K562 (cell line): ENCODE measurements around the gene CTSF. TPM values are rescaled to one million over a fixed set of nuclear protein-coding genes. Genes with fewer than 3 reads are reported as not detected.
A peak's percentile ranks its signal among the peaks of the same experiment; 100 is the strongest.

Experiments
- ATAC-seq: fragments of 200-7000 bp; cut with Tn5 transposase; 3 replicates; pipeline ENCODE4 v1.9.1; 2020; ENCODE audit warnings: moderate library complexity
- BruUV-seq: library from RNA; stranded (reverse); fragments of 400-500 nt; replicated peaks from 2 replicates; lab custom pipeline; 2021; lab: Mats Ljungman, UMichigan
- CTCF ChIA-PET: fragments of 300-600 bp; formaldehyde crosslinking; extraction: SDS; loops from one replicate; lab custom pipeline; 2021; ENCODE audit warnings: low intra/inter-chr PET ratio; lab: Yijun Ruan, JAX
- POLR2A ChIA-PET: fragments of 300-600, 350-650 bp; sonication (Branson Sonifier 250); formaldehyde crosslinking; extraction: SDS; loops from one replicate; lab custom pipeline; 2021; ENCODE audit warnings: antibody characterized with exemption, inconsistent platforms; lab: Yijun Ruan, JAX
- DNase-seq, 4 experiments: peaks; one replicate each; pipeline versions ENCODE4 v3.0.0 to v3.0.0-alpha.2; 2011 to 2018; ENCODE audit warnings: low spot score in 3 of 4, mixed read lengths in 3 of 4; ENCODE audit errors: extremely low read depth in 1 of 4
- FAIRE-seq: peaks from 2 replicates; lab custom pipeline; 2011; peaks lifted over from hg19 to GRCh38; lab: Jason Lieb, UNC
- H2AFZ ChIP-seq: 2 replicates; pipeline ENCODE4 v1.6.0; 2011; ENCODE audit warnings: low read depth, low read length, control low read depth, inconsistent platforms
- H3K27ac ChIP-seq: fragments of 200-600 bp; 3 replicates; pipeline ENCODE4 v1.8.0; 2011; ENCODE audit warnings: low read depth, mild to moderate bottlenecking, control low read depth, inconsistent platforms, low read length, moderate library complexity, mixed read lengths; ENCODE audit errors: extremely low read depth
- H3K27me3 ChIP-seq, 2 experiments: fragments of 300-600 bp in 1 of 2; 2 replicates in 1 of 2; 3 replicates in 1 of 2; pipeline versions ENCODE4 v1.6.0 to v1.8.0; 2011; ENCODE audit warnings: inconsistent platforms in 2 of 2, low read length in 2 of 2, mild to moderate bottlenecking in 1 of 2, mixed read lengths in 1 of 2, moderate library complexity in 1 of 2; ENCODE audit not compliant: control insufficient read depth in 2 of 2, insufficient read depth in 2 of 2
- H3K36me3 ChIP-seq: fragments of 300-600 bp; 3 replicates; pipeline ENCODE4 v1.8.0; 2011; ENCODE audit warnings: mild to moderate bottlenecking, low read length, inconsistent platforms; ENCODE audit not compliant: control insufficient read depth, insufficient read depth
- H3K4me1 ChIP-seq, 2 experiments: fragments of 200-600 bp in 1 of 2; replicated peaks in 1 of 2; 2 replicates in 1 of 2; 3 replicates in 1 of 2; pipeline versions ENCODE4 v1.5.1 to v1.8.0; 2011; ENCODE audit warnings: inconsistent platforms in 2 of 2, low read length in 2 of 2, mild to moderate bottlenecking in 1 of 2, mixed read lengths in 1 of 2, moderate library complexity in 1 of 2; ENCODE audit not compliant: control insufficient read depth in 2 of 2, insufficient read depth in 2 of 2
- H3K4me2 ChIP-seq: 2 replicates; pipeline ENCODE4 v1.6.1; 2011; ENCODE audit warnings: low read length, control low read depth, inconsistent platforms, mixed read lengths; ENCODE audit not compliant: insufficient read depth
- H3K4me3 ChIP-seq: fragments of 200-600 bp; sonication (generic), shearing (Covaris generic); 2 replicates; pipeline ENCODE4 v1.5.1; 2016; ENCODE audit warnings: control low read depth, inconsistent platforms
- H3K79me2 ChIP-seq: fragments of 200-600 bp; 3 replicates; pipeline ENCODE4 v1.8.0; 2011; ENCODE audit warnings: low read length, inconsistent platforms; ENCODE audit not compliant: control insufficient read depth, insufficient read depth
- H3K9ac ChIP-seq, 2 experiments: 2 replicates each; pipeline versions ENCODE4 v1.6.0 to v1.6.1; 2011; ENCODE audit warnings: low read depth in 2 of 2, low read length in 2 of 2, control low read depth in 1 of 2, inconsistent platforms in 1 of 2, mild to moderate bottlenecking in 1 of 2, mixed read lengths in 1 of 2; ENCODE audit not compliant: insufficient read depth in 1 of 2
- H3K9me1 ChIP-seq: one replicate; pipeline ENCODE4 v1.6.0; 2011; ENCODE audit warnings: inconsistent platforms, mild to moderate bottlenecking, low read length, moderate library complexity; ENCODE audit not compliant: control insufficient read depth, insufficient read depth
- H3K9me3 ChIP-seq: replicated peaks from 2 replicates; pipeline ENCODE4 v1.5.1; 2011; ENCODE audit warnings: low read depth, low read length, inconsistent platforms; ENCODE audit not compliant: control insufficient read depth, insufficient read depth
- H4K20me1 ChIP-seq: replicated peaks from 2 replicates; pipeline ENCODE4 v1.6.1; 2011; ENCODE audit warnings: low read length, inconsistent platforms, mixed read lengths; ENCODE audit not compliant: control insufficient read depth, insufficient read depth
- AFF4 ChIP-seq: sonication (generic); formaldehyde crosslinking; IDR thresholded peaks from 2 replicates; pipeline ENCODE4 v1.8.0; 2023; ENCODE audit warnings: mild to moderate bottlenecking, missing genetic modification reagents
- E2F3 ChIP-seq: fragments of 250-450 bp; sonication (Bioruptor Pico); IDR thresholded peaks from 2 replicates; pipeline ENCODE4 v1.4.0; 2020; ENCODE audit warnings: mild to moderate bottlenecking
- ESRRA ChIP-seq: fragments of 450-650 bp; IDR thresholded peaks from 2 replicates; pipeline ENCODE4 v1.6.1; 2014; ENCODE audit warnings: low read depth, mild to moderate bottlenecking, moderate library complexity, borderline replicate concordance
- ETV5 ChIP-seq: sonication (generic); formaldehyde crosslinking; IDR thresholded peaks from 2 replicates; pipeline ENCODE4 v1.4.0; 2020; ENCODE audit warnings: low read depth, mild to moderate bottlenecking, missing genetic modification reagents
- HMG20B ChIP-seq: fragments of 250-450 bp; sonication (Bioruptor Pico); IDR thresholded peaks from 2 replicates; pipeline ENCODE4 v1.5.0; 2021; ENCODE audit warnings: mild to moderate bottlenecking
- KAT7 ChIP-seq: sonication (generic); formaldehyde crosslinking; IDR thresholded peaks from 2 replicates; pipeline ENCODE4 v1.8.0; 2022; ENCODE audit warnings: missing genetic modification reagents, mild to moderate bottlenecking, borderline replicate concordance
- KDM1A ChIP-seq, 2 experiments: fragments of 450-650 bp; IDR thresholded peaks; 2 replicates each; pipeline ENCODE4 v1.6.1; 2016; ENCODE audit warnings: mild to moderate bottlenecking in 2 of 2
- KLF16 ChIP-seq: IDR thresholded peaks from 2 replicates; pipeline ENCODE4 v1.6.1; 2016; ENCODE audit warnings: antibody characterized with exemption
- MCM3 ChIP-seq: fragments of 450-650 bp; IDR thresholded peaks from 2 replicates; pipeline ENCODE4 v1.6.1; 2016
- PHB ChIP-seq: fragments of 250-450 bp; sonication (Bioruptor Pico); IDR thresholded peaks from 2 replicates; pipeline ENCODE4 v1.5.0; 2021
- PHF20 ChIP-seq: fragments of 450-650 bp; IDR thresholded peaks from 2 replicates; pipeline ENCODE4 v1.6.1; 2018; ENCODE audit not compliant: partially characterized antibody
- PHF21A ChIP-seq: fragments of 450-650 bp; IDR thresholded peaks from 2 replicates; pipeline ENCODE4 v1.6.1; 2017; ENCODE audit warnings: low read depth, borderline replicate concordance
- SETDB1 ChIP-seq: IDR thresholded peaks from one replicate; pipeline ENCODE4 v1.6.1; 2012; ENCODE audit warnings: low read length, control low read depth, inconsistent platforms
- SMARCA5 ChIP-seq: fragments of 450-650 bp; IDR thresholded peaks from 2 replicates; pipeline ENCODE4 v1.6.1; 2016
- SMARCB1 ChIP-seq: IDR thresholded peaks from 2 replicates; pipeline ENCODE4 v1.6.1; 2011; ENCODE audit warnings: improper control_type of control experiment, low read depth; ENCODE audit not compliant: insufficient read length
- ZFP1 ChIP-seq: fragments of 450-650 bp; formaldehyde crosslinking; IDR thresholded peaks from 2 replicates; pipeline ENCODE4 v1.4.0; 2020; ENCODE audit warnings: mild to moderate bottlenecking, mixed read lengths
- ZFP30 ChIP-seq: fragments of 250-450 bp; sonication (Bioruptor Pico); IDR thresholded peaks from 2 replicates; pipeline ENCODE4 v1.8.0; 2022; ENCODE audit warnings: moderate library complexity, mild to moderate bottlenecking, inconsistent platforms, borderline replicate concordance
- ZKSCAN1 ChIP-seq: fragments of 150-350 bp; IDR thresholded peaks from 2 replicates; pipeline ENCODE4 v1.6.1; 2016; ENCODE audit warnings: low read depth, low read length
- ZNF24 ChIP-seq: fragments of 450-650 bp; IDR thresholded peaks from 2 replicates; pipeline ENCODE4 v1.6.1; 2016
- ZNF408 ChIP-seq: fragments of 250-450 bp; sonication (Bioruptor Pico); IDR thresholded peaks from 2 replicates; pipeline ENCODE4 v1.4.0; 2020; ENCODE audit warnings: low read depth, mild to moderate bottlenecking, moderate library complexity
- WGBS: fragments of 100-300 bp; shearing (Covaris generic); methylation state at CpG from one replicate; pipeline ENCODE4 v1.1.6; 2016; ENCODE audit warnings: low coverage, mixed read lengths; ENCODE audit not compliant: insufficient coverage; ENCODE audit errors: missing lambda C conversion rate; 5-methylcytosine and 5-hydroxymethylcytosine counted together
- in situ Hi-C: fragments of 300-500 bp; cut with MboI; formaldehyde crosslinking; loops from 4 replicates; pipeline ENCODE4 v1.15.0; 2018; ENCODE audit warnings: inconsistent platforms, mixed read lengths
- intact Hi-C: fragments of 100-400 bp; cut with micrococcal nuclease; formaldehyde crosslinking; loops from 2 replicates; pipeline ENCODE4 v1.14.2; 2022
- polyA plus RNA-seq, 8 experiments: library from polyadenylated mRNA; depleted of rRNA in 4 of 8; stranded (reverse) in 5 of 8; unstranded in 3 of 8; fragments of >200 nt; fragmentation: Nextera tagmentation in 2 of 8; fragmentation: Illumina TruSeq in 1 of 8; extraction: Ambion mirVana in 2 of 8; extraction: Trizol in 1 of 8; gene quantifications; 2 replicates each; pipeline versions ENCODE4 v1.2.1 to v1.2.3, GENCODE V29; 2011 to 2014; ENCODE audit warnings: inconsistent platforms in 1 of 8, missing spikeins in 1 of 8
- total RNA-seq, 7 experiments: library from RNA; depleted of rRNA in 6 of 7; stranded (reverse); fragments of >200 nt in 6 of 7; fragmentation: Illumina TruSeq in 2 of 7; extraction: Trizol in 2 of 7; gene quantifications; 2 replicates each; pipeline versions ENCODE4 v1.2.1 to v1.2.3, GENCODE V29; 2011 to 2021; ENCODE audit warnings: low replicate concordance in 1 of 7

Gene CTSF
- total and polyA plus RNA-seq, 9 of the 15 experiments (the other 6 are each of a cell fraction or from before 2014, with no cell fraction given) = 0.41 to 10.5 (median 3.8) TPM

GRCh38 chr11:66546368-66546965 lies 21.9 kb downstream of the CTSF start, which contains the start of gene ACTN3:
Gene ACTN3, plus strand, starts transcription at chr11:66546903. Its CDS starts 35 bp downstream, at chr11:66546938.
- Histone ChIP-seq H3K79me2 (peaks cover 6% of the 10 kb centered on the region; the same call in 1 of the 3 replicates), H3K9me1 (no peaks in the 10 kb centered on the region), H4K20me1 (no peaks in the 10 kb centered on the region), H3K4me2 (peak within 1 kb of the TSS; percentile 75), H3K27me3 (peaks cover 0 to 4% of the 10 kb centered on the region in 2 experiments; a peak in 1 of 5 replicates), H3K4me3 (peak within 1 kb of the TSS; percentile 94), H2AFZ (peak within 1 kb of the TSS; percentile 81), H3K36me3 (peaks cover 5% of the 10 kb centered on the region; the same call in 1 of the 3 replicates), H3K27ac (peak within 1 kb of the TSS; percentile 73), H3K9ac (peak within 1 kb of the TSS; percentile 81 to 98), H3K4me1 (peaks cover 0 to 38% of the 10 kb centered on the region in 2 experiments; a peak in 4 of 5 replicates), H3K9me3 (no peaks in the 10 kb centered on the region)
- FAIRE-seq (no peak), DNase-seq (peak in 2 of 4 experiments; percentile 56 to 57), ATAC-seq (peak; percentile 1; the same call in 1 of the 3 replicates)
- ChIA-PET POLR2A (interaction anchor here (0.7 to 1.8 kb wide), 7 partner anchors 10 to 132 kb away, joined by 3 to 12 read pairs (median 6); partner anchors contain the start of gene RBM4B), CTCF (no interaction called here)
- in situ Hi-C loops (no loop called here), intact Hi-C loops (no loop called here)
- 7% methylated on average over 23 of the region's 37 CpGs for WGBS
- no TSS peak for BruUV-seq
- TF ChIP-seq KLF16 (no peak), KDM1A (IDR thresholded peaks at IDR 0.05) (peak; percentile 95 to 97), E2F3 (CRISPR knock-in tag) (peak; percentile 14; the same call in 1 of the 2 replicates), ZKSCAN1 (no peak), SMARCA5 (peak; percentile 97), MCM3 (no peak), HMG20B (CRISPR knock-in tag) (no peak), ZFP30 (no peak), PHB (CRISPR knock-in tag) (0 out of 2 replicates have a peak, but pooled peaks have one; percentile 80), SETDB1 (no peak), PHF20 (peak; percentile 69), ZNF408 (CRISPR knock-in tag) (no peak), ESRRA (peak; percentile 52), AFF4 (0 out of 2 replicates have a peak, but pooled peaks have one; percentile 58), KAT7 (CRISPR knock-in tag) (0 out of 2 replicates have a peak, but pooled peaks have one; percentile 16), PHF21A (no peak), ETV5 (CRISPR knock-in tag) (no peak), SMARCB1 (no peak), ZNF24 (0 out of 2 replicates have a peak, but pooled peaks have one; percentile 34), ZFP1 (no peak)
